HCT116 (cell line): ENCODE results near the gene ARHGAP28. TPM values are rescaled to one million over a fixed set of nuclear protein-coding genes. Genes with fewer than 3 reads are reported as not detected.

ENCODE experiments used
- ATAC-seq: fragments of 200-7000 bp; cut with Tn5 transposase; 2 replicates; pipeline ENCODE4 v1.9.1; 2020; ENCODE audit warnings: mild to moderate bottlenecking, moderate library complexity
- BruUV-seq: library from RNA; stranded (reverse); fragments of 400-500 nt; replicated peaks from 2 replicates; lab custom pipeline; 2021; lab: Mats Ljungman, UMichigan
- CTCF ChIA-PET: fragments of 300-600 bp; sonication (Branson Sonifier 250); formaldehyde crosslinking; loops from one replicate; lab custom pipeline; 2021; ENCODE audit warnings: antibody characterized with exemption; lab: Charles Lee
- POLR2A ChIA-PET: fragments of 300-600, 350-600 bp; sonication (Branson Sonifier 250); formaldehyde crosslinking; loops from one replicate; lab custom pipeline; 2021; ENCODE audit warnings: antibody characterized with exemption; lab: Charles Lee
- RAD21 ChIA-PET, 2 experiments: fragments of 300-600 bp; sonication (Branson Sonifier 250); formaldehyde crosslinking; loops; one replicate each; lab custom pipeline; 2023; ENCODE audit warnings: low total read pairs in 2 of 2; ENCODE audit not compliant: uncharacterized antibody in 2 of 2, unreplicated experiment in 2 of 2, low non-redundant PET in 1 of 2; lab: Charles Lee
- DNase-seq: peaks from one replicate; pipeline ENCODE4 v3.0.0-alpha.2; 2010; ENCODE audit warnings: low read depth, low spot score
- H2AFZ ChIP-seq: fragments of 200-600 bp; shearing (Covaris generic), sonication (generic); 2 replicates; pipeline ENCODE4 v1.6.1; 2017; ENCODE audit warnings: low read depth, mixed run types, mixed read lengths, antibody characterized with exemption, low read length; ENCODE audit not compliant: poor library complexity, severe bottlenecking
- H3K27ac ChIP-seq: 2 replicates; pipeline ENCODE4 v1.5.1; 2012; ENCODE audit warnings: low read depth, low read length
- H3K27me3 ChIP-seq: fragments of 200-600 bp; sonication (generic); 2 replicates; pipeline ENCODE4 v1.6.1; 2016; ENCODE audit warnings: mixed run types, low read length, mixed read lengths; ENCODE audit not compliant: insufficient read depth
- H3K36me3 ChIP-seq, 2 experiments: fragments of 200-500 bp in 1 of 2; fragments of 200-600 bp in 1 of 2; sonication (Bioruptor generic) in 1 of 2; sonication (generic) in 1 of 2; 2 replicates each; pipeline versions ENCODE4 v1.5.1 to v1.6.1; 2014 to 2016; ENCODE audit warnings: low read length in 2 of 2, inconsistent platforms in 1 of 2, mixed read lengths in 1 of 2, mixed run types in 1 of 2; ENCODE audit not compliant: insufficient read depth in 2 of 2, control insufficient read depth in 1 of 2
- H3K4me1 ChIP-seq, 2 experiments: fragments of 200-600 bp in 1 of 2; sonication (generic) in 1 of 2; 2 replicates each; pipeline versions ENCODE4 v1.5.1 to v1.6.1; 2012 to 2017; ENCODE audit warnings: low read length in 2 of 2, inconsistent platforms in 1 of 2, mild to moderate bottlenecking in 1 of 2, mixed read lengths in 1 of 2, mixed run types in 1 of 2, moderate library complexity in 1 of 2; ENCODE audit not compliant: insufficient read depth in 2 of 2, control insufficient read depth in 1 of 2
- H3K4me2 ChIP-seq: fragments of 200-600 bp; sonication (generic); 2 replicates; pipeline ENCODE4 v1.6.1; 2017; ENCODE audit warnings: mixed run types, low read length, mixed read lengths
- H3K4me3 ChIP-seq, 2 experiments: fragments of 200-600 bp in 1 of 2; sonication (generic) in 1 of 2; replicated peaks in 1 of 2; 2 replicates each; pipeline ENCODE4 v1.5.1; 2011 to 2016; ENCODE audit warnings: low read length in 2 of 2, control low read depth in 1 of 2, low read depth in 1 of 2, mild to moderate bottlenecking in 1 of 2, mixed read lengths in 1 of 2, mixed run types in 1 of 2
- H3K79me2 ChIP-seq: fragments of 200-600 bp; sonication (generic); 2 replicates; pipeline ENCODE4 v1.6.1; 2017; ENCODE audit warnings: mild to moderate bottlenecking, mixed run types, low read length, moderate library complexity, mixed read lengths; ENCODE audit not compliant: insufficient read depth
- H3K9ac ChIP-seq: fragments of 200-600 bp; sonication (generic); 2 replicates; pipeline ENCODE4 v1.6.1; 2016; ENCODE audit warnings: low read length, mixed read lengths
- H3K9me2 ChIP-seq: fragments of 200-600 bp; sonication (generic), shearing (Covaris generic); 2 replicates; pipeline ENCODE4 v1.6.1; 2017; ENCODE audit warnings: mixed run types, mild to moderate bottlenecking, moderate library complexity; ENCODE audit not compliant: insufficient read depth
- H3K9me3 ChIP-seq, 2 experiments: fragments of 200-500 bp in 1 of 2; fragments of 200-600 bp in 1 of 2; sonication (Bioruptor generic) in 1 of 2; sonication (generic) in 1 of 2; 2 replicates each; pipeline ENCODE4 v1.6.1; 2014 to 2017; ENCODE audit warnings: low read length in 2 of 2, mixed read lengths in 2 of 2, inconsistent platforms in 1 of 2, low read depth in 1 of 2, mild to moderate bottlenecking in 1 of 2, mixed run types in 1 of 2, moderate library complexity in 1 of 2; ENCODE audit not compliant: control insufficient read depth in 1 of 2, insufficient read depth in 1 of 2
- H4K20me1 ChIP-seq: fragments of 200-600 bp; sonication (generic), shearing (Covaris generic); 2 replicates; pipeline ENCODE4 v1.6.1; 2017; ENCODE audit warnings: mixed run types, mild to moderate bottlenecking, moderate library complexity; ENCODE audit not compliant: insufficient read depth
- CBX3 ChIP-seq: IDR thresholded peaks from 2 replicates; pipeline ENCODE4 v1.6.1; 2012; ENCODE audit warnings: low read depth
- EGR1 ChIP-seq: IDR thresholded peaks from 2 replicates; pipeline ENCODE4 v1.6.1; 2012; ENCODE audit warnings: low read depth
- EZH2 ChIP-seq: fragments of 200-600 bp; sonication (generic); IDR thresholded peaks from 2 replicates; pipeline ENCODE4 v1.6.1; 2017; ENCODE audit warnings: antibody characterized with exemption, mixed run types
- EZH2phosphoT487 ChIP-seq: fragments of 200-600 bp; IDR thresholded peaks from 2 replicates; pipeline ENCODE4 v1.6.1; 2018; ENCODE audit warnings: antibody characterized with exemption, borderline replicate concordance
- FOSL1 ChIP-seq: IDR thresholded peaks from 2 replicates; pipeline ENCODE4 v1.6.1; 2012; ENCODE audit warnings: low read depth
- JUND ChIP-seq: IDR thresholded peaks from 2 replicates; pipeline ENCODE4 v1.6.1; 2012
- POLR2A ChIP-seq: IDR thresholded peaks from 2 replicates; pipeline ENCODE4 v1.7.0; 2011; ENCODE audit warnings: borderline replicate concordance; ENCODE audit not compliant: insufficient read depth, insufficient read length; ENCODE audit errors: extremely low read depth
- POLR2AphosphoS5 ChIP-seq: IDR thresholded peaks from 2 replicates; pipeline ENCODE4 v1.6.1; 2011; ENCODE audit warnings: mild to moderate bottlenecking, low read depth, low read length, moderate library complexity
- SRF ChIP-seq: IDR thresholded peaks from 2 replicates; pipeline ENCODE4 v1.6.1; 2012; ENCODE audit warnings: low read depth
- TCF7L2 ChIP-seq: IDR thresholded peaks from 2 replicates; pipeline ENCODE4 v1.7.0; 2011; ENCODE audit warnings: borderline replicate concordance, inconsistent platforms; ENCODE audit not compliant: insufficient read depth, insufficient read length; ENCODE audit errors: extremely low read depth
- ZFX ChIP-seq: fragments of 450-650 bp; IDR thresholded peaks from 2 replicates; pipeline ENCODE4 v1.6.1; 2017
- ZNF274 ChIP-seq: fragments of 200-500 bp; sonication (Bioruptor generic); IDR thresholded peaks from 2 replicates; pipeline ENCODE4 v1.6.1; 2014; ENCODE audit warnings: mild to moderate bottlenecking, low read depth, low read length, inconsistent platforms
- intact Hi-C: fragments of 100-400 bp; cut with micrococcal nuclease; formaldehyde crosslinking; loops from 2 replicates; pipeline ENCODE4 v1.10.0; 2022
- total RNA-seq: library from RNA; stranded (reverse); gene quantifications from one replicate; pipeline ENCODE4 v1.2.1, GENCODE V29; 2021; ENCODE audit not compliant: unreplicated experiment
- TF ChIP-seq, protein P1 (sequence below): IDR thresholded peaks from 2 replicates; pipeline ENCODE4 v1.6.1; 2012; ENCODE audit warnings: low read depth
- TF ChIP-seq, protein P2 (sequence below): IDR thresholded peaks from 2 replicates; pipeline ENCODE4 v1.6.1; 2012
- TF ChIP-seq, protein P3 (sequence below): IDR thresholded peaks from 2 replicates; pipeline ENCODE4 v1.6.1; 2012

Gene ARHGAP28
- total RNA-seq, 1 experiment from 2014 or later, result not detected

DNA sequence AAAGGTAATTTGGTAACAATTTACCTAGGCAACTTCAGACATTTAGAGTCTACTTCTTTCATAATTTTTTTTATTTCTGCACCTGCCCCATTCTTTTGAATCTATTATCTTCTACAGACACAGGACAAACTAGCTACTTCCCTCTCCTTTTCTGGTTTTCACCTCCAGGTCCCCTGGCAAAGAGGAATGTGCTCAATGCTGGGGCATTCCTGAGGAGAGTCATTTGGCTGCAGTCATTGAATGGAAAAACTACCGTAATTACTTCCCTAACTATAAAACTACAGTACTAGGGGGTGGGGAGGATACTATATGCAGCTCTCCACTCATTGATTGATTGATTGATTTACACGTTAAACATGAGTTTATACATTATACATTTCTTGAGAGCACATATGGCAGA lies 11.2 kb upstream of the ARHGAP28 start:
- Histone ChIP-seq H3K4me1 (no peaks in the 10 kb centered on the region), H3K4me3 (no peak overlapping the region), H3K9me3 (peaks cover 20 to 42% of the 10 kb centered on the region in 2 experiments; a peak in 2 of 4 replicates), H4K20me1 (no peaks in the 10 kb centered on the region), H3K9me2 (no peaks in the 10 kb centered on the region), H2AFZ (no peak overlapping the region), H3K79me2 (no peaks in the 10 kb centered on the region), H3K27ac (no peak overlapping the region), H3K4me2 (no peak overlapping the region), H3K9ac (no peak overlapping the region), H3K27me3 (no peaks in the 10 kb centered on the region), H3K36me3 (no peaks in the 10 kb centered on the region)
- intact Hi-C loops, result no loop called here
- no TSS peak for BruUV-seq
- POLR2A ChIA-PET, result no interaction called here
- RAD21 ChIA-PET, result no interaction called here
- CTCF ChIA-PET, result no interaction called here
- DNase-seq (no peak), ATAC-seq (no peak)
- TF ChIP-seq ZFX, result no peak
- TF ChIP-seq, protein P1, sequence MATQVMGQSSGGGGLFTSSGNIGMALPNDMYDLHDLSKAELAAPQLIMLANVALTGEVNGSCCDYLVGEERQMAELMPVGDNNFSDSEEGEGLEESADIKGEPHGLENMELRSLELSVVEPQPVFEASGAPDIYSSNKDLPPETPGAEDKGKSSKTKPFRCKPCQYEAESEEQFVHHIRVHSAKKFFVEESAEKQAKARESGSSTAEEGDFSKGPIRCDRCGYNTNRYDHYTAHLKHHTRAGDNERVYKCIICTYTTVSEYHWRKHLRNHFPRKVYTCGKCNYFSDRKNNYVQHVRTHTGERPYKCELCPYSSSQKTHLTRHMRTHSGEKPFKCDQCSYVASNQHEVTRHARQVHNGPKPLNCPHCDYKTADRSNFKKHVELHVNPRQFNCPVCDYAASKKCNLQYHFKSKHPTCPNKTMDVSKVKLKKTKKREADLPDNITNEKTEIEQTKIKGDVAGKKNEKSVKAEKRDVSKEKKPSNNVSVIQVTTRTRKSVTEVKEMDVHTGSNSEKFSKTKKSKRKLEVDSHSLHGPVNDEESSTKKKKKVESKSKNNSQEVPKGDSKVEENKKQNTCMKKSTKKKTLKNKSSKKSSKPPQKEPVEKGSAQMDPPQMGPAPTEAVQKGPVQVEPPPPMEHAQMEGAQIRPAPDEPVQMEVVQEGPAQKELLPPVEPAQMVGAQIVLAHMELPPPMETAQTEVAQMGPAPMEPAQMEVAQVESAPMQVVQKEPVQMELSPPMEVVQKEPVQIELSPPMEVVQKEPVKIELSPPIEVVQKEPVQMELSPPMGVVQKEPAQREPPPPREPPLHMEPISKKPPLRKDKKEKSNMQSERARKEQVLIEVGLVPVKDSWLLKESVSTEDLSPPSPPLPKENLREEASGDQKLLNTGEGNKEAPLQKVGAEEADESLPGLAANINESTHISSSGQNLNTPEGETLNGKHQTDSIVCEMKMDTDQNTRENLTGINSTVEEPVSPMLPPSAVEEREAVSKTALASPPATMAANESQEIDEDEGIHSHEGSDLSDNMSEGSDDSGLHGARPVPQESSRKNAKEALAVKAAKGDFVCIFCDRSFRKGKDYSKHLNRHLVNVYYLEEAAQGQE, result no peak
- TF ChIP-seq SRF, result no peak

DNA sequence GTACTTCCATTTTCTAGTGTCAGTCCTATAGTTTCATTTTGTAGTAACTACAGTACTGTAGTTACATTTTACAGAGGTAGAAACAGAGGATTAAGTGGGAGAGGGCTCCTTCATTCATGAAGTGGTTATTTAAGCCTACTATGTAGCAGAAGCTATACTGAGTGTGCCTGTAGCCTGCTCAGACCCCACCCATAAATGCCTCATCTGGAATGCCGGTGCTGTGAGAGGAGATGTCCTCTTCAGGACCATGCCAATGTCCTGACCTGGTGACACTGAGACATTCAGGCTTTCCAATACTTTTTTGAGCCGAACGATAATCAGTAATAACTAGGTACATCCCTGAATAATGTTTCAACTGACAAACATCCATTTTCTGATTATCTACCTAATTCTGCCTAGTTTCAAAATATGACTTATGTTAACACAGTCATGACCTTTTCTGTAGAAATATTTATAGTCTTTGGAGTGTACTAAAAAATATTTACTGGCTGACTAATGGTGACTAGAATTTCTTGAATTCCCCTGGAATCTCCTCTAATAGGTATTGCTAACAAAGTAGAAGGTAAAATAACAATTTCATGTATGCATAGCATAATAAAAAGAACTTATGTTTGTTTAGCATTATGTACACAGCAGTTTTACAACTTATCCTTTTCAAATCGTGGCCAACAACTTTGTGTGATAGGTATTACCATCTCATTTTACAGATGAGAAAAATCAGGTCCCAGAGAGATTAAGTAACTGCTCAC lies 10.2 kb upstream of the ARHGAP28 start:
- H3K4me3 ChIP-seq, result no peak overlapping the region
- CTCF ChIA-PET, result no interaction called here
- RAD21 ChIA-PET, result no interaction called here
- no peaks in the 10 kb centered on the region for H3K36me3 ChIP-seq
- BruUV-seq, result no TSS peak
- no peak overlapping the region for H3K9ac ChIP-seq
- no peak overlapping the region for H3K4me2 ChIP-seq
- no peak for ATAC-seq
- no peaks in the 10 kb centered on the region for H4K20me1 ChIP-seq
- H3K27ac ChIP-seq, result no peak overlapping the region
- no peaks in the 10 kb centered on the region for H3K79me2 ChIP-seq
- intact Hi-C loops, result no loop called here
- no peaks in the 10 kb centered on the region for H3K4me1 ChIP-seq
- no peak overlapping the region for H2AFZ ChIP-seq
- no peaks in the 10 kb centered on the region for H3K9me2 ChIP-seq
- peaks cover 16 to 42% of the 10 kb centered on the region in 2 experiments; a peak in 2 of 4 replicates for H3K9me3 ChIP-seq
- no peak for DNase-seq
- no peaks in the 10 kb centered on the region for H3K27me3 ChIP-seq
- POLR2A ChIA-PET, result no interaction called here
- TF ChIP-seq ZFX (no peak), FOSL1 (no peak), TCF7L2 (no peak), EGR1 (no peak), EZH2 (no peak), ZNF274 (no peak), POLR2AphosphoS5 (no peak), CBX3 (no peak), JUND (no peak), EZH2phosphoT487 (no peak), POLR2A (no peak)
- TF ChIP-seq, protein P2, sequence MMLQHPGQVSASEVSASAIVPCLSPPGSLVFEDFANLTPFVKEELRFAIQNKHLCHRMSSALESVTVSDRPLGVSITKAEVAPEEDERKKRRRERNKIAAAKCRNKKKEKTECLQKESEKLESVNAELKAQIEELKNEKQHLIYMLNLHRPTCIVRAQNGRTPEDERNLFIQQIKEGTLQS, result no peak
- TF ChIP-seq, protein P3, sequence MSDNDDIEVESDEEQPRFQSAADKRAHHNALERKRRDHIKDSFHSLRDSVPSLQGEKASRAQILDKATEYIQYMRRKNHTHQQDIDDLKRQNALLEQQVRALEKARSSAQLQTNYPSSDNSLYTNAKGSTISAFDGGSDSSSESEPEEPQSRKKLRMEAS, result no peak
